Heart right ventricle (tissue), 16 donors: Measurements from ENCODE around the gene ILF3. TPM values are rescaled to one million over a fixed set of nuclear protein-coding genes. Genes with fewer than 3 reads are reported as not detected.

Experiments
- ATAC-seq, 8 donors: fragments of 200-7000 bp; cut with Tn5 transposase; one replicate each; pipeline ENCODE4 v1.9.1; 2020; ENCODE audit warnings: mild to moderate bottlenecking in 8 of 8, moderate library complexity in 8 of 8, moderate number of reproducible peaks in 1 of 8
- DNase-seq, 2 donors: peaks; one replicate each; pipeline ENCODE4 v3.0.0-alpha.2; 2020
- H3K27ac ChIP-seq, 10 donors: fragments of 200-600 bp; sonication (generic) in 2 of 10; one replicate each; pipeline versions ENCODE4 v1.5.0 to v1.8.0; 2020 to 2022; ENCODE audit warnings: mild to moderate bottlenecking in 3 of 10
- H3K27me3 ChIP-seq, 7 donors: fragments of 200-600 bp; one replicate each; pipeline ENCODE4 v1.8.0; 2021 to 2022; ENCODE audit warnings: mild to moderate bottlenecking in 2 of 7
- H3K36me3 ChIP-seq, 9 donors: fragments of 200-600 bp; sonication (generic) in 1 of 9; one replicate each; pipeline versions ENCODE4 v1.5.0 to v1.8.0; 2020 to 2022; ENCODE audit warnings: mild to moderate bottlenecking in 2 of 9
- H3K4me1 ChIP-seq, 9 donors: fragments of 200-600 bp; sonication (generic) in 1 of 9; one replicate each; pipeline versions ENCODE4 v1.5.0 to v1.8.0; 2020 to 2022; ENCODE audit warnings: mild to moderate bottlenecking in 4 of 9
- H3K4me3 ChIP-seq, 10 donors: fragments of 200-600 bp; sonication (generic) in 2 of 10; one replicate each; pipeline versions ENCODE4 v1.5.0 to v1.8.0; 2020 to 2022; ENCODE audit warnings: mild to moderate bottlenecking in 7 of 10, moderate library complexity in 2 of 10
- H3K9me3 ChIP-seq, 11 donors: fragments of 200-600 bp in 10 of 11; sonication (generic) in 2 of 11; one replicate each; pipeline versions ENCODE4 v1.5.0 to v1.8.0; 2013 to 2022; ENCODE audit warnings: mild to moderate bottlenecking in 2 of 11, control low read depth in 1 of 11, moderate library complexity in 1 of 11
- CTCF ChIP-seq, 9 donors: fragments of 200-600 bp; sonication (generic) in 2 of 9; IDR thresholded peaks; one replicate each; pipeline versions ENCODE4 v1.5.0 to v1.8.0; 2021 to 2022; ENCODE audit warnings: antibody characterized with exemption in 9 of 9, mild to moderate bottlenecking in 5 of 9, moderate library complexity in 1 of 9
- WGBS, 2 donors: extraction: QIAGEN DNeasy Blood & Tissue Kit; methylation state at CpG; one replicate each; pipeline ENCODE4 v1.1.7; 2013; ENCODE audit warnings: inconsistent platforms in 1 of 2; 5-methylcytosine and 5-hydroxymethylcytosine counted together
- intact Hi-C, 10 donors: fragments of 100-400 bp; cut with DNase I; formaldehyde crosslinking; loops; one replicate each; pipeline versions ENCODE4 v1.11.1 to v1.14.2; 2022
- polyA plus RNA-seq, 2 donors: library from polyadenylated mRNA; stranded (reverse); fragments of 200-250 nt; gene quantifications; one replicate each; pipeline ENCODE4 v1.2.3, GENCODE V29; 2013
- total RNA-seq, 10 donors: library from RNA; stranded (reverse); fragmentation: NEBNext Ultra II Directional in 3 of 10; extraction: Animal tissue kit (Norgen Biotek cat#: 25700) in 3 of 10; gene quantifications; one replicate each; pipeline versions ENCODE4 v1.2.1 to v1.2.4, GENCODE V29; 2021 to 2023
- donor health status: Arrhythmogenic right ventricular cardiomyopathy.
- donor health status: ischemic (EF 13 %, LVEDD 7.1; RV severe dilation, severe dysfunction).
- donor health status: healthy with polysubstance abuse.
- donor health status: DM: no; HTN: yes; CAD: no.
- donor health status: DM: no; HTN: no; CAD: no.
- donor health status: ischemic (EF 25% LVEDD 6.9; RV normal size, moderate dysfunction).
- donor health status: ischemic (EF 25% LVEDD 5.7; RV mildly dilated, moderate dysfunction).
- donor health status: healthy.
- donor health status: DM: yes; HTN: yes; CAD: no.
- donor health status: Ischemic cardiomyopathy.
- donor health status: ischemic (EF 35%, LVEDD 5.7; RV mildly dilated, moderate dysfunction).
- donor health status: nonischemic (EF 11% LVEDD 7.7; RV severe dilation, severe dysfunction).
- donor health status: DM: yes; HTN: yes; CAD: no.
- donor health status: PGD.
- donor health status: ischemic (EF 29% LVEDD 5.4; RV normal size, mild dysfunction).
- donor health status: nonischemic (EF 23%, LVEDD 6.1; RV moderate dilation, normal function).

The ILF3 gene
- total and polyA plus RNA-seq, 12 donors: 68.1 to 129 (median 109) TPM

- Histone ChIP-seq H3K27me3 (no peaks in the 10 kb centered on the region), H3K36me3 (peaks cover 10 to 100% (median 64%) of the 10 kb centered on the region in 9 donors), H3K4me1 (peaks cover 0 to 4% (median 0%) of the 10 kb centered on the region in 9 donors), H3K9me3 (no peaks in the 10 kb centered on the region), H3K27ac (no peak overlapping the region), H3K4me3 (no peak overlapping the region)
- no peak for TF ChIP-seq CTCF (IDR thresholded peaks at IDR 0.05)
- ATAC-seq: no peak
- intact Hi-C loops: no loop called here
- no peak for DNase-seq
- 87 to 90% methylated on average over 13 of the region's 13 CpGs for WGBS, 2 donors
Observed at GRCh38 chr19:10677751-10678150, 23.6 kb downstream of the ILF3 start.

GRCh38 chr19:10678813-10679212 is 24.7 kb downstream of the ILF3 start:
- ATAC-seq (no peak), DNase-seq (no peak)
- Histone ChIP-seq H3K4me1 (peaks cover 0 to 4% (median 0%) of the 10 kb centered on the region in 9 donors), H3K4me3 (no peak overlapping the region), H3K9me3 (no peaks in the 10 kb centered on the region), H3K27me3 (no peaks in the 10 kb centered on the region), H3K27ac (no peak overlapping the region), H3K36me3 (peaks cover 18 to 100% (median 75%) of the 10 kb centered on the region in 9 donors)
- intact Hi-C loops: no loop called here
- 91 to 92% methylated on average over 12 of the region's 12 CpGs for WGBS, 2 donors
- no peak for TF ChIP-seq CTCF (IDR thresholded peaks at IDR 0.05)

- no peak for TF ChIP-seq CTCF (IDR thresholded peaks at IDR 0.05)
- H3K4me1 ChIP-seq: peaks cover 0 to 4% (median 0%) of the 10 kb centered on the region in 9 donors
- ATAC-seq (peak in 5 of 8 donors; percentile 11 to 76 (median 41)), DNase-seq (no peak)
- peaks cover 19 to 100% (median 84%) of the 10 kb centered on the region in 9 donors for H3K36me3 ChIP-seq
- no peak overlapping the region for H3K27ac ChIP-seq
- H3K4me3 ChIP-seq: no peak overlapping the region
- intact Hi-C loops: no loop called here
- WGBS, 2 donors: 84 to 89% methylated on average over 18 of the region's 18 CpGs
- H3K27me3 ChIP-seq: no peaks in the 10 kb centered on the region
- no peaks in the 10 kb centered on the region for H3K9me3 ChIP-seq
Observed at GRCh38 chr19:10679743-10680142, 25.6 kb downstream of the ILF3 start.

- Histone ChIP-seq H3K9me3 (no peaks in the 10 kb centered on the region), H3K4me1 (peaks cover 0 to 10% (median 2%) of the 10 kb centered on the region in 9 donors), H3K36me3 (peaks cover 19 to 100% (median 84%) of the 10 kb centered on the region in 9 donors), H3K4me3 (no peak overlapping the region), H3K27me3 (no peaks in the 10 kb centered on the region), H3K27ac (no peak overlapping the region)
- WGBS, 2 donors: 93% methylated on average over 15 of the region's 15 CpGs
- TF ChIP-seq CTCF (IDR thresholded peaks at IDR 0.05): no peak
- ATAC-seq (no peak), DNase-seq (no peak)
- intact Hi-C loops: no loop called here
Observed at GRCh38 chr19:10680545-10681135, 26.5 kb downstream of the ILF3 start.
